HCT116 (cell line): Measurements from ENCODE around the gene TMEM51. TPM values are rescaled to one million over a fixed set of nuclear protein-coding genes. Genes with fewer than 3 reads are reported as not detected.

ENCODE experiments used
- ATAC-seq: fragments of 200-7000 bp; cut with Tn5 transposase; 2 replicates; pipeline ENCODE4 v1.9.1; 2020; ENCODE audit warnings: mild to moderate bottlenecking, moderate library complexity
- BruUV-seq: library from RNA; stranded (reverse); fragments of 400-500 nt; replicated peaks from 2 replicates; lab custom pipeline; 2021; lab: Mats Ljungman, UMichigan
- CTCF ChIA-PET: fragments of 300-600 bp; sonication (Branson Sonifier 250); formaldehyde crosslinking; loops from one replicate; lab custom pipeline; 2021; ENCODE audit warnings: antibody characterized with exemption; lab: Charles Lee
- POLR2A ChIA-PET: fragments of 300-600, 350-600 bp; sonication (Branson Sonifier 250); formaldehyde crosslinking; loops from one replicate; lab custom pipeline; 2021; ENCODE audit warnings: antibody characterized with exemption; lab: Charles Lee
- RAD21 ChIA-PET, 2 experiments: fragments of 300-600 bp; sonication (Branson Sonifier 250); formaldehyde crosslinking; loops; one replicate each; lab custom pipeline; 2023; ENCODE audit warnings: low total read pairs in 2 of 2; ENCODE audit not compliant: uncharacterized antibody in 2 of 2, unreplicated experiment in 2 of 2, low non-redundant PET in 1 of 2; lab: Charles Lee
- DNase-seq: peaks from one replicate; pipeline ENCODE4 v3.0.0-alpha.2; 2010; ENCODE audit warnings: low read depth, low spot score
- H2AFZ ChIP-seq: fragments of 200-600 bp; shearing (Covaris generic), sonication (generic); 2 replicates; pipeline ENCODE4 v1.6.1; 2017; ENCODE audit warnings: low read depth, mixed run types, mixed read lengths, antibody characterized with exemption, low read length; ENCODE audit not compliant: poor library complexity, severe bottlenecking
- H3K27ac ChIP-seq: 2 replicates; pipeline ENCODE4 v1.5.1; 2012; ENCODE audit warnings: low read depth, low read length
- H3K27me3 ChIP-seq: fragments of 200-600 bp; sonication (generic); 2 replicates; pipeline ENCODE4 v1.6.1; 2016; ENCODE audit warnings: mixed run types, low read length, mixed read lengths; ENCODE audit not compliant: insufficient read depth
- H3K36me3 ChIP-seq, 2 experiments: fragments of 200-500 bp in 1 of 2; fragments of 200-600 bp in 1 of 2; sonication (Bioruptor generic) in 1 of 2; sonication (generic) in 1 of 2; 2 replicates each; pipeline versions ENCODE4 v1.5.1 to v1.6.1; 2014 to 2016; ENCODE audit warnings: low read length in 2 of 2, inconsistent platforms in 1 of 2, mixed read lengths in 1 of 2, mixed run types in 1 of 2; ENCODE audit not compliant: insufficient read depth in 2 of 2, control insufficient read depth in 1 of 2
- H3K4me1 ChIP-seq, 2 experiments: fragments of 200-600 bp in 1 of 2; sonication (generic) in 1 of 2; 2 replicates each; pipeline versions ENCODE4 v1.5.1 to v1.6.1; 2012 to 2017; ENCODE audit warnings: low read length in 2 of 2, inconsistent platforms in 1 of 2, mild to moderate bottlenecking in 1 of 2, mixed read lengths in 1 of 2, mixed run types in 1 of 2, moderate library complexity in 1 of 2; ENCODE audit not compliant: insufficient read depth in 2 of 2, control insufficient read depth in 1 of 2
- H3K4me2 ChIP-seq: fragments of 200-600 bp; sonication (generic); 2 replicates; pipeline ENCODE4 v1.6.1; 2017; ENCODE audit warnings: mixed run types, low read length, mixed read lengths
- H3K4me3 ChIP-seq, 2 experiments: fragments of 200-600 bp in 1 of 2; sonication (generic) in 1 of 2; replicated peaks in 1 of 2; 2 replicates each; pipeline ENCODE4 v1.5.1; 2011 to 2016; ENCODE audit warnings: low read length in 2 of 2, control low read depth in 1 of 2, low read depth in 1 of 2, mild to moderate bottlenecking in 1 of 2, mixed read lengths in 1 of 2, mixed run types in 1 of 2
- H3K79me2 ChIP-seq: fragments of 200-600 bp; sonication (generic); 2 replicates; pipeline ENCODE4 v1.6.1; 2017; ENCODE audit warnings: mild to moderate bottlenecking, mixed run types, low read length, moderate library complexity, mixed read lengths; ENCODE audit not compliant: insufficient read depth
- H3K9ac ChIP-seq: fragments of 200-600 bp; sonication (generic); 2 replicates; pipeline ENCODE4 v1.6.1; 2016; ENCODE audit warnings: low read length, mixed read lengths
- H3K9me2 ChIP-seq: fragments of 200-600 bp; sonication (generic), shearing (Covaris generic); 2 replicates; pipeline ENCODE4 v1.6.1; 2017; ENCODE audit warnings: mixed run types, mild to moderate bottlenecking, moderate library complexity; ENCODE audit not compliant: insufficient read depth
- H3K9me3 ChIP-seq, 2 experiments: fragments of 200-500 bp in 1 of 2; fragments of 200-600 bp in 1 of 2; sonication (Bioruptor generic) in 1 of 2; sonication (generic) in 1 of 2; 2 replicates each; pipeline ENCODE4 v1.6.1; 2014 to 2017; ENCODE audit warnings: low read length in 2 of 2, mixed read lengths in 2 of 2, inconsistent platforms in 1 of 2, low read depth in 1 of 2, mild to moderate bottlenecking in 1 of 2, mixed run types in 1 of 2, moderate library complexity in 1 of 2; ENCODE audit not compliant: control insufficient read depth in 1 of 2, insufficient read depth in 1 of 2
- H4K20me1 ChIP-seq: fragments of 200-600 bp; sonication (generic), shearing (Covaris generic); 2 replicates; pipeline ENCODE4 v1.6.1; 2017; ENCODE audit warnings: mixed run types, mild to moderate bottlenecking, moderate library complexity; ENCODE audit not compliant: insufficient read depth
- ATF3 ChIP-seq: IDR thresholded peaks from 2 replicates; pipeline ENCODE4 v1.6.1; 2012
- CBX3 ChIP-seq: IDR thresholded peaks from 2 replicates; pipeline ENCODE4 v1.6.1; 2012; ENCODE audit warnings: low read depth
- CEBPB ChIP-seq: IDR thresholded peaks from 2 replicates; pipeline ENCODE4 v1.6.1; 2012; ENCODE audit warnings: low read depth
- CTCF ChIP-seq, 3 experiments: fragments of 200-600 bp in 1 of 3; sonication (generic) in 1 of 3; IDR thresholded peaks in 2 of 3; conservative IDR thresholded peaks in 1 of 3; 2 replicates each; pipeline ENCODE4 v1.5.1; 2012 to 2017; ENCODE audit warnings: low read depth in 2 of 3, low read length in 2 of 3, antibody characterized with exemption in 1 of 3, borderline replicate concordance in 1 of 3, control low read depth in 1 of 3, mild to moderate bottlenecking in 1 of 3, mixed read lengths in 1 of 3, mixed run types in 1 of 3, moderate library complexity in 1 of 3; ENCODE audit not compliant: insufficient read depth in 1 of 3
- EGR1 ChIP-seq: IDR thresholded peaks from 2 replicates; pipeline ENCODE4 v1.6.1; 2012; ENCODE audit warnings: low read depth
- ELF1 ChIP-seq: IDR thresholded peaks from 2 replicates; pipeline ENCODE4 v1.6.1; 2012; ENCODE audit warnings: low read depth, borderline replicate concordance
- EZH2 ChIP-seq: fragments of 200-600 bp; sonication (generic); IDR thresholded peaks from 2 replicates; pipeline ENCODE4 v1.6.1; 2017; ENCODE audit warnings: antibody characterized with exemption, mixed run types
- EZH2phosphoT487 ChIP-seq: fragments of 200-600 bp; IDR thresholded peaks from 2 replicates; pipeline ENCODE4 v1.6.1; 2018; ENCODE audit warnings: antibody characterized with exemption, borderline replicate concordance
- FOSL1 ChIP-seq: IDR thresholded peaks from 2 replicates; pipeline ENCODE4 v1.6.1; 2012; ENCODE audit warnings: low read depth
- JUND ChIP-seq: IDR thresholded peaks from 2 replicates; pipeline ENCODE4 v1.6.1; 2012
- POLR2A ChIP-seq: IDR thresholded peaks from 2 replicates; pipeline ENCODE4 v1.7.0; 2011; ENCODE audit warnings: borderline replicate concordance; ENCODE audit not compliant: insufficient read depth, insufficient read length; ENCODE audit errors: extremely low read depth
- POLR2AphosphoS5 ChIP-seq: IDR thresholded peaks from 2 replicates; pipeline ENCODE4 v1.6.1; 2011; ENCODE audit warnings: mild to moderate bottlenecking, low read depth, low read length, moderate library complexity
- RAD21 ChIP-seq: IDR thresholded peaks from 2 replicates; pipeline ENCODE4 v1.6.1; 2012; ENCODE audit warnings: low read depth, mild to moderate bottlenecking
- REST ChIP-seq: IDR thresholded peaks from 2 replicates; pipeline ENCODE4 v1.6.1; 2012; ENCODE audit warnings: low read depth
- SIN3A ChIP-seq: IDR thresholded peaks from 2 replicates; pipeline ENCODE4 v1.6.1; 2012; ENCODE audit warnings: low read depth
- SP1 ChIP-seq: IDR thresholded peaks from 2 replicates; pipeline ENCODE4 v1.6.1; 2012; ENCODE audit warnings: low read depth
- TCF7L2 ChIP-seq: IDR thresholded peaks from 2 replicates; pipeline ENCODE4 v1.7.0; 2011; ENCODE audit warnings: borderline replicate concordance, inconsistent platforms; ENCODE audit not compliant: insufficient read depth, insufficient read length; ENCODE audit errors: extremely low read depth
- YY1 ChIP-seq: IDR thresholded peaks from 2 replicates; pipeline ENCODE4 v1.6.1; 2011; ENCODE audit warnings: low read length, low read depth, moderate library complexity, mild to moderate bottlenecking; ENCODE audit not compliant: insufficient replicate concordance; ENCODE audit errors: extremely low read depth
- ZFX ChIP-seq: fragments of 450-650 bp; IDR thresholded peaks from 2 replicates; pipeline ENCODE4 v1.6.1; 2017
- ZNF274 ChIP-seq: fragments of 200-500 bp; sonication (Bioruptor generic); IDR thresholded peaks from 2 replicates; pipeline ENCODE4 v1.6.1; 2014; ENCODE audit warnings: mild to moderate bottlenecking, low read depth, low read length, inconsistent platforms
- intact Hi-C: fragments of 100-400 bp; cut with micrococcal nuclease; formaldehyde crosslinking; loops from 2 replicates; pipeline ENCODE4 v1.10.0; 2022
- total RNA-seq: library from RNA; stranded (reverse); gene quantifications from one replicate; pipeline ENCODE4 v1.2.1, GENCODE V29; 2021; ENCODE audit not compliant: unreplicated experiment

TMEM51 gene
- total RNA-seq, 1 experiment from 2014 or later = 16.6 TPM

GRCh38 chr1:15152318-15153183 is 996 bp upstream of the TMEM51 start:
- Histone ChIP-seq H3K9me2 (no peaks in the 10 kb centered on the region), H3K4me1 (peaks cover 8 to 26% of the 10 kb centered on the region in 2 experiments; a peak in 3 of 4 replicates), H3K27me3 (no peaks in the 10 kb centered on the region), H3K27ac (peak overlapping the region; percentile 84), H3K4me2 (peak overlapping the region; percentile 98), H3K9me3 (no peaks in the 10 kb centered on the region), H4K20me1 (no peaks in the 10 kb centered on the region; the same call in 1 of the 2 replicates), H3K4me3 (peak overlapping the region; percentile 66 to 67), H3K36me3 (no peaks in the 10 kb centered on the region), H3K79me2 (peaks cover 36% of the 10 kb centered on the region), H3K9ac (peak overlapping the region; percentile 80), H2AFZ (no peak overlapping the region)
- no TSS peak for BruUV-seq
- ChIA-PET POLR2A (interaction anchor here (1.2 kb wide), 2 partner anchors 21 to 128 kb away, joined by 4 to 5 read pairs; no protein-coding TSS in a partner anchor), CTCF (interaction anchor here (0.9 to 4.1 kb wide), 14 partner anchors 8 to 171 kb away, joined by 3 to 26 read pairs (median 4); no protein-coding TSS in a partner anchor), RAD21 (interaction anchor here (1.0 to 1.5 kb wide), 3 partner anchors 21 to 119 kb away, joined by 3 to 4 read pairs (median 3); no protein-coding TSS in a partner anchor)
- ATAC-seq (peak; percentile 49), DNase-seq (peak; percentile 87)
- intact Hi-C loops = loop anchor here (1.0 to 5.0 kb wide), 3 partner anchors 10 to 50 kb away; no protein-coding TSS in a partner anchor
- TF ChIP-seq CEBPB = no peak
- TF ChIP-seq SP1 = peak; percentile 39
- peak; percentile 53; the same call in 1 of the 2 replicates for TF ChIP-seq SIN3A
- no peak; the same call in 1 of the 2 replicates for TF ChIP-seq ZFX
- TF ChIP-seq RAD21 = peak; percentile 93
- TF ChIP-seq ZNF274 = no peak
- no peak; the same call in 1 of the 2 replicates for TF ChIP-seq JUND
- TF ChIP-seq POLR2AphosphoS5 = peak; percentile 39; the same call in 1 of the 2 replicates
- no peak for TF ChIP-seq ATF3
- no peak for TF ChIP-seq EGR1
- TF ChIP-seq ELF1 = no peak; the same call in 1 of the 2 replicates
- no peak; the same call in 1 of the 2 replicates for TF ChIP-seq CBX3
- TF ChIP-seq EZH2phosphoT487 = no peak
- TF ChIP-seq REST = no peak
- TF ChIP-seq CTCF (IDR thresholded peaks at IDR 0.05 in 2 of 3, conservative IDR thresholded peaks at IDR 0.05 in 1 of 3; ENCODE audit: borderline replicate concordance in 1 of 3, insufficient read depth in 1 of 3, low read depth in 2 of 3, low read length in 2 of 3) = peak; percentile 45 to 84 (median 64)
- TF ChIP-seq FOSL1 = no peak
- no peak for TF ChIP-seq EZH2
- TF ChIP-seq TCF7L2 = peak; percentile 98
- no peak for TF ChIP-seq POLR2A
- peak; percentile 49 for TF ChIP-seq YY1
